HCT116 (cell line): ENCODE measurements around the gene PAH. TPM values are rescaled to one million over a fixed set of nuclear protein-coding genes. Genes with fewer than 3 reads are reported as not detected.

Experiments used
- ATAC-seq: fragments of 200-7000 bp; cut with Tn5 transposase; 2 replicates; pipeline ENCODE4 v1.9.1; 2020; ENCODE audit warnings: mild to moderate bottlenecking, moderate library complexity
- BruUV-seq: library from RNA; stranded (reverse); fragments of 400-500 nt; replicated peaks from 2 replicates; lab custom pipeline; 2021; lab: Mats Ljungman, UMichigan
- CTCF ChIA-PET: fragments of 300-600 bp; sonication (Branson Sonifier 250); formaldehyde crosslinking; loops from one replicate; lab custom pipeline; 2021; ENCODE audit warnings: antibody characterized with exemption; lab: Charles Lee
- POLR2A ChIA-PET: fragments of 300-600, 350-600 bp; sonication (Branson Sonifier 250); formaldehyde crosslinking; loops from one replicate; lab custom pipeline; 2021; ENCODE audit warnings: antibody characterized with exemption; lab: Charles Lee
- RAD21 ChIA-PET, 2 experiments: fragments of 300-600 bp; sonication (Branson Sonifier 250); formaldehyde crosslinking; loops; one replicate each; lab custom pipeline; 2023; ENCODE audit warnings: low total read pairs in 2 of 2; ENCODE audit not compliant: uncharacterized antibody in 2 of 2, unreplicated experiment in 2 of 2, low non-redundant PET in 1 of 2; lab: Charles Lee
- DNase-seq: peaks from one replicate; pipeline ENCODE4 v3.0.0-alpha.2; 2010; ENCODE audit warnings: low read depth, low spot score
- H2AFZ ChIP-seq: fragments of 200-600 bp; shearing (Covaris generic), sonication (generic); 2 replicates; pipeline ENCODE4 v1.6.1; 2017; ENCODE audit warnings: low read depth, mixed run types, mixed read lengths, antibody characterized with exemption, low read length; ENCODE audit not compliant: poor library complexity, severe bottlenecking
- H3K27ac ChIP-seq: 2 replicates; pipeline ENCODE4 v1.5.1; 2012; ENCODE audit warnings: low read depth, low read length
- H3K27me3 ChIP-seq: fragments of 200-600 bp; sonication (generic); 2 replicates; pipeline ENCODE4 v1.6.1; 2016; ENCODE audit warnings: mixed run types, low read length, mixed read lengths; ENCODE audit not compliant: insufficient read depth
- H3K36me3 ChIP-seq, 2 experiments: fragments of 200-500 bp in 1 of 2; fragments of 200-600 bp in 1 of 2; sonication (Bioruptor generic) in 1 of 2; sonication (generic) in 1 of 2; 2 replicates each; pipeline versions ENCODE4 v1.5.1 to v1.6.1; 2014 to 2016; ENCODE audit warnings: low read length in 2 of 2, inconsistent platforms in 1 of 2, mixed read lengths in 1 of 2, mixed run types in 1 of 2; ENCODE audit not compliant: insufficient read depth in 2 of 2, control insufficient read depth in 1 of 2
- H3K4me1 ChIP-seq, 2 experiments: fragments of 200-600 bp in 1 of 2; sonication (generic) in 1 of 2; 2 replicates each; pipeline versions ENCODE4 v1.5.1 to v1.6.1; 2012 to 2017; ENCODE audit warnings: low read length in 2 of 2, inconsistent platforms in 1 of 2, mild to moderate bottlenecking in 1 of 2, mixed read lengths in 1 of 2, mixed run types in 1 of 2, moderate library complexity in 1 of 2; ENCODE audit not compliant: insufficient read depth in 2 of 2, control insufficient read depth in 1 of 2
- H3K4me2 ChIP-seq: fragments of 200-600 bp; sonication (generic); 2 replicates; pipeline ENCODE4 v1.6.1; 2017; ENCODE audit warnings: mixed run types, low read length, mixed read lengths
- H3K4me3 ChIP-seq, 2 experiments: fragments of 200-600 bp in 1 of 2; sonication (generic) in 1 of 2; replicated peaks in 1 of 2; 2 replicates each; pipeline ENCODE4 v1.5.1; 2011 to 2016; ENCODE audit warnings: low read length in 2 of 2, control low read depth in 1 of 2, low read depth in 1 of 2, mild to moderate bottlenecking in 1 of 2, mixed read lengths in 1 of 2, mixed run types in 1 of 2
- H3K79me2 ChIP-seq: fragments of 200-600 bp; sonication (generic); 2 replicates; pipeline ENCODE4 v1.6.1; 2017; ENCODE audit warnings: mild to moderate bottlenecking, mixed run types, low read length, moderate library complexity, mixed read lengths; ENCODE audit not compliant: insufficient read depth
- H3K9ac ChIP-seq: fragments of 200-600 bp; sonication (generic); 2 replicates; pipeline ENCODE4 v1.6.1; 2016; ENCODE audit warnings: low read length, mixed read lengths
- H3K9me2 ChIP-seq: fragments of 200-600 bp; sonication (generic), shearing (Covaris generic); 2 replicates; pipeline ENCODE4 v1.6.1; 2017; ENCODE audit warnings: mixed run types, mild to moderate bottlenecking, moderate library complexity; ENCODE audit not compliant: insufficient read depth
- H3K9me3 ChIP-seq, 2 experiments: fragments of 200-500 bp in 1 of 2; fragments of 200-600 bp in 1 of 2; sonication (Bioruptor generic) in 1 of 2; sonication (generic) in 1 of 2; 2 replicates each; pipeline ENCODE4 v1.6.1; 2014 to 2017; ENCODE audit warnings: low read length in 2 of 2, mixed read lengths in 2 of 2, inconsistent platforms in 1 of 2, low read depth in 1 of 2, mild to moderate bottlenecking in 1 of 2, mixed run types in 1 of 2, moderate library complexity in 1 of 2; ENCODE audit not compliant: control insufficient read depth in 1 of 2, insufficient read depth in 1 of 2
- H4K20me1 ChIP-seq: fragments of 200-600 bp; sonication (generic), shearing (Covaris generic); 2 replicates; pipeline ENCODE4 v1.6.1; 2017; ENCODE audit warnings: mixed run types, mild to moderate bottlenecking, moderate library complexity; ENCODE audit not compliant: insufficient read depth
- CEBPB ChIP-seq: IDR thresholded peaks from 2 replicates; pipeline ENCODE4 v1.6.1; 2012; ENCODE audit warnings: low read depth
- CTCF ChIP-seq, 3 experiments: fragments of 200-600 bp in 1 of 3; sonication (generic) in 1 of 3; IDR thresholded peaks in 2 of 3; conservative IDR thresholded peaks in 1 of 3; 2 replicates each; pipeline ENCODE4 v1.5.1; 2012 to 2017; ENCODE audit warnings: low read depth in 2 of 3, low read length in 2 of 3, antibody characterized with exemption in 1 of 3, borderline replicate concordance in 1 of 3, control low read depth in 1 of 3, mild to moderate bottlenecking in 1 of 3, mixed read lengths in 1 of 3, mixed run types in 1 of 3, moderate library complexity in 1 of 3; ENCODE audit not compliant: insufficient read depth in 1 of 3
- ELF1 ChIP-seq: IDR thresholded peaks from 2 replicates; pipeline ENCODE4 v1.6.1; 2012; ENCODE audit warnings: low read depth, borderline replicate concordance
- JUND ChIP-seq: IDR thresholded peaks from 2 replicates; pipeline ENCODE4 v1.6.1; 2012
- REST ChIP-seq: IDR thresholded peaks from 2 replicates; pipeline ENCODE4 v1.6.1; 2012; ENCODE audit warnings: low read depth
- SP1 ChIP-seq: IDR thresholded peaks from 2 replicates; pipeline ENCODE4 v1.6.1; 2012; ENCODE audit warnings: low read depth
- TCF7L2 ChIP-seq: IDR thresholded peaks from 2 replicates; pipeline ENCODE4 v1.7.0; 2011; ENCODE audit warnings: borderline replicate concordance, inconsistent platforms; ENCODE audit not compliant: insufficient read depth, insufficient read length; ENCODE audit errors: extremely low read depth
- ZNF274 ChIP-seq: fragments of 200-500 bp; sonication (Bioruptor generic); IDR thresholded peaks from 2 replicates; pipeline ENCODE4 v1.6.1; 2014; ENCODE audit warnings: mild to moderate bottlenecking, low read depth, low read length, inconsistent platforms
- intact Hi-C: fragments of 100-400 bp; cut with micrococcal nuclease; formaldehyde crosslinking; loops from 2 replicates; pipeline ENCODE4 v1.10.0; 2022
- total RNA-seq: library from RNA; stranded (reverse); gene quantifications from one replicate; pipeline ENCODE4 v1.2.1, GENCODE V29; 2021; ENCODE audit not compliant: unreplicated experiment

Gene PAH
- total RNA-seq, 1 experiment from 2014 or later: 2.8 TPM

- Histone ChIP-seq H3K4me2 (no peak overlapping the region), H3K4me3 (no peak overlapping the region), H3K9ac (no peak overlapping the region), H3K4me1 (no peaks in the 10 kb centered on the region), H2AFZ (no peak overlapping the region), H3K9me3 (no peaks in the 10 kb centered on the region), H4K20me1 (no peaks in the 10 kb centered on the region), H3K36me3 (no peaks in the 10 kb centered on the region), H3K9me2 (no peaks in the 10 kb centered on the region), H3K27me3 (peaks cover 24% of the 10 kb centered on the region; the same call in 1 of the 2 replicates), H3K79me2 (no peaks in the 10 kb centered on the region), H3K27ac (no peak overlapping the region)
- no peak for ATAC-seq
- RAD21 ChIA-PET: no interaction called here
- DNase-seq: no peak
- CTCF ChIA-PET: no interaction called here
- no peak for TF ChIP-seq CTCF (IDR thresholded peaks at IDR 0.05 in 2 of 3, conservative IDR thresholded peaks at IDR 0.05 in 1 of 3; ENCODE audit: borderline replicate concordance in 1 of 3, insufficient read depth in 1 of 3, low read depth in 2 of 3, low read length in 2 of 3)
- no peak for TF ChIP-seq ELF1
- no peak for TF ChIP-seq SP1
- TF ChIP-seq TCF7L2: no peak
- TF ChIP-seq CEBPB: no peak
- TF ChIP-seq JUND: no peak
- no peak for TF ChIP-seq REST
- no peak for TF ChIP-seq ZNF274
- POLR2A ChIA-PET: no interaction called here
- BruUV-seq: no TSS peak
- intact Hi-C loops: loop anchor here (5.0 kb wide), 2 partner anchors 556 to 686 kb away; no protein-coding TSS in a partner anchor
Observed at GRCh38 chr12:102946042-102946441, 29.0 kb upstream of the PAH start.
